GM19351 (cell line): ENCODE data around the gene CENPP.

Experiments used
- ATAC-seq: cut with Tn5 transposase; IDR thresholded peaks from one replicate; pipeline ENCODE4 v1.9.1; 2021; ENCODE audit warnings: mild to moderate bottlenecking, moderate library complexity; ENCODE audit not compliant: unreplicated experiment

CENPP gene

DNA sequence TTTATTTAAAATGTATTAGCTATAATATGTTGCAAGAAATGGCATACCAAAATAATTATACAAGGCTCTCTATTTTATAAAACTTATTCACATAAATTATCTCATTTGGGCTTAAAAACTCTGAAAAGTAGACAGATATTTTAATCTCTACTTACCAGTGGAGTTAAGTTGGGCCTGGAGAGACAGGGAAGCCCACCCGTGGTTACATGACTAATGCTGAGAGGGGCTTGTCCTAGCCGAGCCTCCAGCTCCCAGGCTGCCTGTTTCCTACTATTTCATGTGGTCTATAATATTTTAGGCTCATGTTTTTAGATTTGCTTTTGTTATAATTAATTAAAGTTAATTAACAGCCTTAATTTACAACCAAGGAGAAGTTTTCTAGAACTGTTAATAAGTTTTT is 177.4 kb downstream of the CENPP start:
- no peak for ATAC-seq

DNA sequence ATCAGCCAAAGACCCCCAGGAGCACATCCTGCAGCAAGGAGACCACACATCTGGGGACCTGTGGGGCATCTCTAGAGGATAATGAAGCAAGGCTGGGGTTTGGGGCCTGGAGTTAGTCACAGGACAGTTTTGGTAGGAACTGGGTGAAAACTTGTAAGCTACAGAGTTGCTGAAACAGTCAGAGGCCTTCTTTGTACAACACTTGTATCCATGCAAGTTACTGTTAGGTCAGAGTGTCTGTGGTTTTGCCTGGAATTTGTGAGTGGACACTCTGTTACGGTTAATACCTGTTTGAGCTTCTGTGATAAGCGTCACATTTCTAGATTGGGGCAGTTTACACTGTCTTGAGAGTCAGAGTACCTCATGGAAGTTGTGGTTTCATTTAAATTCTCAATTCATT is 179.1 kb downstream of the CENPP start:
- no peak for ATAC-seq

DNA sequence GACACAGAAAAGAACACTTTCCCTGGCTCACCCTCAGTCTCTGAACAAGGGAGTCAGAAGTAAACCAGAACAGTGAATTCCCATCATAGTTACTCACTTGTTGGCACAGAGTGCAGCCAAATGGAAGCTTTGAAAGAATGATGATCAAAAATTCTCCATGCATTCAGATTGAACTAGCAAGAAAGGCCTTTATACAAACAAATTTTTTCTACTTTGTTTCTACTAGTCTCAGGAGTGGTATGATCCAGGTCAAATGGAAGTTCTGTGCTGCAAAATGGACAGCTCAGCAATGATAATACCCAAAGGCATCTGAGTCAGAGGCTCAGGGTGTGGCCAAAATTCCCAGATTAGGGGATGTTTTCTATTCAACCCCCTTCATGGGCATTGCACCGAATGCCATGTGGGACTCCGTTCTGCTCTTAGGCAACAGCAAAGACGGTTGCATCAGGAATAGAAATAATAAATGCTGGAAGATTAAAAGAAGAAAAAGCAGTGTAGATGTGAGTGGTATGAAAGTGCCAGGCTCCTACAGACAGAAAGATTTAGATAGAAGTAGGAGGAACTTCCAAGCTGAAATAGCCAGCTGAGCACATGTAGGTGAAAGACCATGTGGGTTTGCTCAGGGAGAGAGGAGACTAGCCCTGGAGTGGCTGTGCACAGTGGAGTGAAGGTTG is 180.6 kb downstream of the CENPP start:
- ATAC-seq = no peak

DNA sequence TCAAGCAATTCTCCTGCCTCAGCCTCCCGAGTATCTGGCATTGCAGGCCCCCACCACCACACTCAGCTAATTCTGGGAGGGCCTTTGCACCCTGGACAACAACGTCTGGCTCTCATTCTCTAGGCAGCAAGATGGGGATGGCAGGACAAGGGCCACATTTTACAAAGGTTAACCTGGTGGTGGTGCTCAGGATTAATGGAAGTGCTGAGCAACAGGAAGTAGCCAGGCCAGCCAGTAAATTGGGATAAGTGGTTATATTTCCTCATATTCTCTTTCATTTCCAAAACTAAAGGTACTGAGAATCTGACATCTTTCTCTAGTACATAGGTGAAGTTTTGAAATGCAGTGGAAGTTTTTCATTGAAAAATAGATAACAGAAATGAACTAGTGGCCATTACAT is 181.3 kb downstream of the CENPP start:
- ATAC-seq = no peak

DNA sequence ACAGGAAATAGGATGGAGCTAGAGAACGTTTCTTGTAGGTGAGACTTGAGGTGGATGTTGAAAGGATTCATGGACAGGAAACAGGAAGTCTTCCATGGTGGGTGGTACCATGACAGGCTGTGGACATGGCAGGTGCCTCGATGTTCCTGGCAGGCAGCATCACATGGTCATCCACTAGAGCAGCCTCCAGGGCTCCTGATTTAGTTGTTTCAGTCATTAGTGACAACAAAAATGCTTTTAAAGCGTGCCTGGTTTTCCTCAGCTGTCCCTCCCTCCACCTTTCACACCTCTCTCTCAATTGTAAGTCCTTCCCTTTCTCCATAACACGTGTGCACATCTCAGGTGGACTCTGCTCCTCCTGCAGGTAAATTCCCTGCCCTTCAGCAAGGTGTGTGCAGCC is 181.7 kb downstream of the CENPP start:
- ATAC-seq = no peak

DNA sequence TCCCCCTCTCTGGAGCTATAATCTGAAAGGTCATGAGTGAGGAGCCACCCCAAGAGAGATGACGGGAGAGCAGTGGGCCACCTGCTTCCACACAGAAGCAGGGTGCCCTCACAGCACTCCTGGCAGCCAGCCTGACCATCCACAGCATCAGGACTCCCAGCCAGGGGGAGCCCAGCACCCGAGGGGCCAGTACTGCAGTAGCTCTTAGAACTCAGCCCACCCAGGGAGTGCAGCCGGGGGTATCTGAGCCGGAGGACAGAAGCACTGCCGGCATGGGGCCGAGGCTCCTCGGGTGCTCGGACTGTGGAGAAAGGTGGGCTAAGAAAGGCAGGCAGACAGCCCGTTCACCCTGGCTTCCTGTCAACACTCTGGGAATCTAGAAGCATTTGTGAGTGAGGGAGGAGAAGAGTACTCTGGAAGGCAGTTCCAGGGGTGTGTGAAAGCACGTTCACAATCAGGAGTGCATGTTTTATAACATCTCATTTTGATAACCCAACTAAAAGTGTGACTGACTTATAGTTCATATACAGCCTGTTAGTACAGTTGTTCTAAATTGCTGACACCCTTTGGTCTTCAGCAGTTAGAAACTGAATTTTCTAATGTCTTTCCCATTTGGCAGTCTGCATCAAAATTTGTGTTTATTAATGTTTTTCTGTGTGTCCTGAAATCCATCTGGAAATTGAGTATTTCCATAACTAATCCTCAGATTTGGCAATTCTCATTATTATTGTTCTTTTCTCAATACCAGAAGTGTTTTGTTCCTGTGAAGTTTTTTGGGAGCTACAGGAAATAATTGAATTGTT is 182.5 kb downstream of the CENPP start:
- ATAC-seq = no peak

DNA sequence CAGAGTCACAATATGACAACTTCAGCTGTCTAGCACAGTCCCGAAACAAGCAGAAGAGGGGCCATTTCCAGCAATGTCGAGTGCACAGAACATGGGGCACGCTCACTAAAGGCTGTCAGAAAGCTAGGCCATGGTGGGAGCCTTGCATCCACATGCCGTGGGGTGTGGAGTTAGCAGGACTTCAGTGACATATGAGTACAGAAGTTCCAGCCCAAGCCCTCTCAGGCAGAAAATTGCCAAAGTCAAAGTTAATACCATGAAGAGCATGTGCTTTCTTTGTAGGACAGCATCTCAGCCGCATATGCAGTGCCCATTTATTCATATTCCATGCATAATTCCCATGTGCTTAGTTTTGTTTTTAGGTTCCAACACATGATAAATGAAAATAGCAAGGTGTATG is 183.3 kb downstream of the CENPP start:
- no peak for ATAC-seq

DNA sequence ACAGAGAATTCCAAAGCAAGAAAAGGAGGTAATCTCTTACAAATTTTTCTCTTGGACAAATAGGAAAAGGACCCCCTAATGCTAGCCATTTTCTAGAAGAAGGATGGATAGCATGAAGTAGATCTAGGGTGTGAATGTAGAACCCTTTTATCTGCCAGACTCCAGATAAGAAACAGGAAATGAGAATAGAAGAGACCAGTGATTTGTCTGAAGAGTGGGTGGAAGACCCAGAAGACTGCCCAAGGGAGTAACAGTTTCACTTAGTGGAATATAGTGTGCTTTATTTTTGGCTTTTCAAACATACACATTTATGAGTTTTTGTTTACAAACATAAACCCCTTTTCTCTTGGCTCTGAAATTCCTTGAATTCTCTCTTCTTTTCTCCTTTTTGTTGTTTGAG is 185.0 kb downstream of the CENPP start:
- no peak for ATAC-seq

DNA sequence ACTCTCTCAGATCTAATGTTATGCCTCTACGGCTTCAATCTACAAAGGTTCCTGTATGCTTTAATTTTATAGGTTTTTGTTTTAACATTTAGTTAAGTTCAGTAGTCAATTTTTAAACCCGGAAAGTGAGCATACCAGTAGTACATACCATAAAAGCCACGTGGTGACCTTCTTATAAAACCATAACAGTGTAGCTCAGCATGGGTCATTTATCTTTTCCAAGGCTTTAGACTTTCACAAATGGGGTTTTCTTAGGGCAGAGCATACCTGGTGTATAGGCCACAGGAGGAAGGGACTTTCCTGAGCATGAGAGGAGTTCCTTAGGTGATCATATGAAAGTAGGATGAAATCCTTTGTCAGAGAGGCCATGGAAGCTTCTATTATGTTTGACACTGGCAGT is 186.9 kb downstream of the CENPP start:
- ATAC-seq = no peak

DNA sequence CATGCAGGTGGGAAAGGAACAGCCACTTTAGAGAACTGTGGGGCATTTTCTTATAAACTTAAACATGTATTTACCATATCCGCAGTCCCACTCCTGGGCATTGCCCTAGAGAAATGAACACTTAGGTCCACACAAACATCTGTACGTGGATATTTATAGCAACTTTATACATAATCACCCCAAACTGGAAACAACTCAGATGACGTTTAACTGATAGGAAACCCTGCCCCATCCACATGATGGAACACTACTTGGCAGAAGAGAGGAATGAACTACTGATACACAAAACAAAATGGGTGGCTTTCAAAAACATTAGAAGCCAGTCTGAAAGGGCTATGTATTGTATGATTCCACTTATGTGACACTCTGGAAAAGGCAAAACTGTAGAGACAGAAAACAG is 187.6 kb downstream of the CENPP start:
- no peak for ATAC-seq

DNA sequence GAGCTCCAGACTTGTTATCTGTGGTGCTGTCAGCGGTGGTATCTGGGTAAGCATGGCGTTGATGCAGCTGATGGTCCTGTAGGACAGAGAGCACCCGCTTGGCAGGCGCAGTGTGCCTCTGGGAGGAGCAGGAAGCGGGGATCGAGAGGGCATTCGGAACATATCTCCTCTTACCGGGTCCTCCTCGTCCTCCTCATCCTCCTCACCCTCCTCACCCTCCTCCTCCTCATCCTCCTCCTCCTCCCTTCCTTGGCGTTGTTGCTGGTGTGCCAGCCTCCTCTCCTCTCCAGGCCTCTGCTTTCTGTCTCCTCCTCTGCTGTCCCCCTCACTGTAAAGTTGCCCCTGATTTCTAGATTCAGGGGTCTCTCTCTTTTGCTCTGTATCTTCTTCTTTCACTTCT is 188.9 kb downstream of the CENPP start:
- ATAC-seq = no peak

DNA sequence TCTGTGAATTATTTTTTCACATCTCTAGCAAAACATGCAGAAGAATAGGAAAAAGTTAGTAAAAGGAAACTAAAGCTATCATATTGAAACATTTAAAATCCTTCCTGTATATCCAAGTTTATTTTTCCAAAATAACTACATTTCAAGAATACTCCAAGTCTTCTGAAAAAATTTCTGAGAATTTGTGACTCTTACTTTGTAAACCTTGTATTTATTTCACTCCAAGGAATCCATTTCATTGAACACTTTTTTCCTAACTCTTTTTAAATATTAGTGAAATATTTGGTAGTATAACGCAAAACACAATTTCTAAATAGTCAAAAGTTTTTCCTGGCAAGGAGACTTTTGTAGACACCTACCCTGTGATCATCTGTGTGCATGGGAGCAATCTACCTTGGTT is 190.8 kb downstream of the CENPP start:
- ATAC-seq = no peak

DNA sequence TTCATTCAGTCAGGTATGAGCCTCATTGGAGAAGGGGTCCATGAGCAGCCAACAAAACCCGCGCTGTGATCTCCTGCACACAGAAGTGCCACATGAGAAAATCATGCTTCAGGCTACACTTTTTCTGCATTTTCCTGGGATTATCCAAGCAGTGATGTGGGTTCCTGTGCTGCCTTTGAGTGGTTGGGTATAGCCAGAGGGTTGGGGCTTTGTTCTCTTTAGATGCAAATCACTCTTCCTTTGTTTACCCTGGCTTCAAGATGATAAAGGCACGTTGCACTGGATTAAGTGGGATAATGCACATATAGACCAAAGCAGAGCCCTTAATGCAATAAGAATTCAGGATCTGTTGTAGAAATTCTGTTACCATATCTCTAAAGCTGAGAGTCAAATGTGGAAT is 191.3 kb downstream of the CENPP start:
- ATAC-seq = no peak

DNA sequence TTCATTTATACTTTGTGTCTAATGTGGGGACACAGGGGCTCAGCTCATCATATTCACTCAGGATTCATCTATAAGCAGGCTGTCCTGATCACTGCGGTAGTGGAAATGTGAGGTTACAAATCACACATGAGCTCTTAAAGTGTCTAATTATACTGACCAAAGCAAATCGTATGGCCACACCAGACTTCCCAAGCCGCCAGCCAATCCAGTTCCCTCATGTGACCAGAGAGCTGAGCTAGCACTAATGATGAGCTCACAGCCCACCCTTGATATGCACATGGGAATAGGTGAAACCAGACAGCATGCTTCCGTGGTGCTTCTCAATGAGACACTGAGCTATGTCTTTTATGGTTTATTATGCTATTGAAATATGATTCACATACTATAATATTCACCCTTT is 192.4 kb downstream of the CENPP start:
- no peak for ATAC-seq

DNA sequence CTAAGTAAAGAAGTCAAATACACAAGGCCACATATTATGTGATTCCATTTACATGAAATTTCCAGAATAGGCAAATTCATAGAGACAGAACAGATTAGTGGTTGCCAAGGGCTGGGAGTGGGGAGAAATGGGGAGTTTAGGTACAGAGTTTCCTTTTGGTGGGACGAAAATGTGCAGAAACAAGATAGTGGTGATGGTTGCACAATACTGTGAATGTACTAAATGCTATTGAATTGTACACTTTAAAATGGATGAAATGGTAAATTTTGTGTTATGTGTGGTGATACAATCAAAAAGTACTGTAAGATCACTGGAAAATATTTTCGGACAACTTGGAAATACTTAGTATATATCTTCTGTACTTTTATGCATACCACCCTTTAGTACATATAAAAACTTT is 195.1 kb downstream of the CENPP start:
- no peak for ATAC-seq

DNA sequence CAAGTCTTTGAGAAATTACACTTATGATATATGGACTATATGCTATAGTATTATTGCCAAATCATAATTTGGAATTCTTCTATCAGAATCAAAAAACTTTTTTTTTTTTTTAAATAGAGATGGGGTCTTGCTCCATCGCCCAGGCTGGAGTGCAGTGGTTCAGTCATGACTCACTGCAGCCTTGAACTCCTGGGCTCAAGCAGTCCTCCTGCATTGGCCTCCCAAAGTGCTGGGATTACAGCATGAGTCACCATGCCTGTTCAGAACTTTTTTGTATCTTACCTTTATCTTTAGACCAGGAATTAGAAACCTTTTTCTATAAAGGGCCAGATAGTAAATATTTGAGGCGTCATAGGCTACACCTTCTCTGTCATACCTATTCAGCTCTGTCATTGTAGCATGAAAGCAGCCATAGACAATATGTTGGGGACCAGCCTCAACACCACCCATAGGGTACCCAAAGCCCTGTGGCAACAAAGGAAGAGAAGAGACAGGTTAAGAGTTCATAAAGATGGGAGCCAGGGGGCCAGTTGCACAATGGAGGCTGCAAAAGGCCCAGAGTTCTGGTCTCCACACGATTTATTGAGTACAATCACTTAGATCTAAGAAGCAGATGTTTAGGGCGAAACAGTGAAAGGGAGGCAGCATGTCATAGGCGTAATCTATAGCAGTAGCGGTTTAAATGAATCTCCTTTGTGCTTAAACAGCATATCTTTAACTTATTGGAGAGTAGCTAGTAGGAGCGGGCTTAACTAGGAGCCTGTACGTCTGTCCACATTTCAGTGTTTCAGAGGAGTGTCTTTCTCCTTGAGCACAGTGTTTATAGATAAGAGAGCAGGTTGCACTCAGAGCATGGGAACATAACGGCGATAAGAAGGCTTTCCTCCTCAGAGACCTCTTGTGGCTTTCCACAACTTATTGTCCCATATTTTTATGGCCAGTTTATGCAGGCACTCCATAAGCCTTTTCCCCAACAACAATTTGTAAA is 197.5 kb downstream of the CENPP start:
- no peak for ATAC-seq

DNA sequence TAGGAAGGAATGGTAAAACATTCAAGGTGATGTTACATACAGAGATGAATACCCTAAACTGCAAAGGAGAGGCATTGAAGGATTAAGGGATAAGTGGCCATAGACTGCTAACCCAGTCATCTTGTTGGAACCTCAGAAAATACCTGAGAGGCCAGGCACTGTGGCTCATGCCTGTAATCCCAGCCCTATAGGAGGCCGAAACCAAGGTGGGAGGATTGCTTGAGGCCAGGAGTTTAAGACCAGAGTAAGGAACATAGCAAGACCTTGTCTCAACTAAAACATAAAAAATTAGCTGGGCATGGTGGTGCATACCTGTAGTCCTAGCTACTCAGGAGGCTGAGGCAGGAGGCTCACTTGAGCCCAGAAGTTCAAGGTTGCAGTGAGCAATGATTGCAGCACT is 199.1 kb downstream of the CENPP start:
- ATAC-seq = no peak

DNA sequence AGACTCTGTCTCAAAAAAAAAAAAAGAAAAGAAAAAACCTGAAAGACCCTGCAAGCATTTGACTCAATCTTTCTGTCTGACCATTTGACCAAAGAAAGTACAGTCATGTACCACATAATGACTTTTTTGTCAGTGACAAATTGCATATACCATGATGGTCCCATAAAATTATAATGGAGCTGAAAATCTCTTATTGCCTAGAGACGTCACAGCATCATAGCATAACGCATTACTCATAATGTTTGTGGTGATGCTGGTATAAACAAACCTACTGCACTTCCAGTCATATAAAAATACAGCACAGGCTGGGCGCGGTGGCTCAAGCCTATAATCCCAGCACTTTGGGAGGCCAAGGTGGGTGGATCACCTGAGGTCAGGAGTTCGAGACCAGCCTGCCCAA is 199.6 kb downstream of the CENPP start:
- no peak for ATAC-seq

DNA sequence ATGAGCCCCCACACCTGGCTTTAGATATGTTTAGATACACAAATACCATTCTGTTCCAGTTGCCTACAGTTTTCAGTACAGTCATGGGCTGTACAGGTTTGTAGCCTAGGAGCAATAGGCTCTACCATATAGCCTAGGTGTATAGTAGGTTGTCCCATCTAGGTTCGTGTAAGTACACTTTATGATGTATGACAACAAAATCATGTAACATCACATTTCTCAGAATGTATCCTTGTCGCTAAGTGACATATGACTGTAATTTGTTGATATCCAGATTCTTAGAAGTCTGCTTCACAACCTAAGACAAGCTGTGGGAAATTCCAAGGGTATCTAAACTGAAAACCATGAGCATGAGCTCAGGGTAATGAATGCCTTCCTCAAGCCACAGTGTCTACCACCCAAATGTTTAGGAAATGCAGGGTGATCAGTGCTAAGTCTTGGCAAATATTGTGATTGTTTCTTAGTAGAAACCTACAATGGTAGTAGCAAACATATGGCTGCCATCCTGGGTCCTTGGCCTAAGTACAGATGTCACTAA is 201.6 kb downstream of the CENPP start:
- no peak for ATAC-seq

DNA sequence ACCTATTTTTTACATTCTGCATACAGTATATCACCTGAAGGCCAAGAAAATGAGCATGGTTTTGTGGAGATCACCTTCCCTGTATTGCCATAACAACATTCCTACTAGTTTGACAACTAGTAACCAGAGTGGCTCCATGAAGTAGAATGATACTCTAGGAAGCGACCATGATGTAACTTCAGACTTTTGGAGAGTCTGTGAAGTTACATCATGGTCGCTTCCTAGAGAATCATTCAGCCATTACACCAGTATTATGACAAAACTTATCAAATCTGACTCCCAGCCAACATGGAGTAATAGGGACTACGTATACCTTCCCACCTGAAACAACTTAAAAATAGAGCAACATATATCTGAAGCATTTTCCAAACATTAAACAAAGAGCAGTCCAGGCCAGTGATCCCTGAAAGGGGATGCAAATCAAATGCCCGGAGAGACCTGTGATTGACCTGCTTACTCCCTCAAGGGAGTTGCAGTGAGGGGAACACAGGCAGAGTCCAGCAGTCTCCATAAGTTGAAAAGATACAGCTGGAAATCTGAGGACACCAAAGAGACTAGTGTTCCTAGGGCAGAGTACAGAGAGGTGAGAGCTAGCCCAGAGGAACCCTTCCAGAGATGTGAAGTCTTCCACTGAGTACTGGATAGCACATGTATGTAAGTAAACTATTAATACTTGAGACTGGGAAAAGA is 202.2 kb downstream of the CENPP start:
- ATAC-seq = no peak

DNA sequence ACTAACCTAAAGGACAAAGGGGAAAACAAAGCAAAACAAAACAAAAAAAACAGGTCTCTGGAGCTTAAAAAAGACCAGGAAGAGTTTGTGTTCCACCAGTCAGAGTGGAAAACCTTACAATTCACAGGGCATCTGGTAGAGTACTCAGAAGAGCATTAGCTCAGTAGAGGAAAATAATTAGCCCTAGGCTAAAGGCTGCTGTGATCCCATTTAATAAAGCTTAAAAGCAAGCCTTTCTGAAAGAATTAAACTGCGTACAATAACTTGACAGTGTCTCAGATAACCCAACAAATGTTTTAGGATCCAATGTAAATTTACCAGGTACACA is 202.7 kb downstream of the CENPP start:
- ATAC-seq = no peak
